ENCODE results near the gene FBLN2.

The FBLN2 gene

GRCh38 chr3:13684350-13684749, 135.4 kb downstream of the FBLN2 start:
- Histone ChIP-seq H3K9me3 (ENCODE audit: control insufficient read depth, low read length) (no peaks in the 10 kb centered on the region), H3K4me1 (ENCODE audit: control insufficient read depth, insufficient read depth, low read length) (no peaks in the 10 kb centered on the region), H3K36me3 (ENCODE audit: control insufficient read depth, insufficient read depth, low read length) (no peaks in the 10 kb centered on the region), H3K4me3 (ENCODE audit: low read length) (no peak overlapping the region), H3K27me3 (ENCODE audit: control insufficient read depth, insufficient read depth, low read length) (no peaks in the 10 kb centered on the region), H3K9ac (ENCODE audit: low read length) (no peak overlapping the region)

GRCh38 chr3:13684854-13685253, 135.9 kb downstream of the FBLN2 start:
- Histone ChIP-seq H3K36me3 (ENCODE audit: control insufficient read depth, insufficient read depth, low read length) (no peaks in the 10 kb centered on the region), H3K4me1 (ENCODE audit: control insufficient read depth, insufficient read depth, low read length) (no peaks in the 10 kb centered on the region), H3K9me3 (ENCODE audit: control insufficient read depth, low read length) (no peaks in the 10 kb centered on the region), H3K4me3 (ENCODE audit: low read length) (no peak overlapping the region), H3K9ac (ENCODE audit: low read length) (no peak overlapping the region), H3K27me3 (ENCODE audit: control insufficient read depth, insufficient read depth, low read length) (no peaks in the 10 kb centered on the region)

- Histone ChIP-seq H3K9me3 (ENCODE audit: control insufficient read depth, low read length) (no peaks in the 10 kb centered on the region), H3K27me3 (ENCODE audit: control insufficient read depth, insufficient read depth, low read length) (no peaks in the 10 kb centered on the region), H3K36me3 (ENCODE audit: control insufficient read depth, insufficient read depth, low read length) (no peaks in the 10 kb centered on the region), H3K4me3 (ENCODE audit: low read length) (no peak overlapping the region), H3K9ac (ENCODE audit: low read length) (no peak overlapping the region), H3K4me1 (ENCODE audit: control insufficient read depth, insufficient read depth, low read length) (no peaks in the 10 kb centered on the region)
Observed at GRCh38 chr3:13685721-13686120, 136.8 kb downstream of the FBLN2 start.

GRCh38 chr3:13686367-13687160, 137.6 kb downstream of the FBLN2 start:
- H3K4me3 ChIP-seq (ENCODE audit: low read length): no peak overlapping the region
- H3K9me3 ChIP-seq (ENCODE audit: control insufficient read depth, low read length): no peaks in the 10 kb centered on the region
- H3K36me3 ChIP-seq (ENCODE audit: control insufficient read depth, insufficient read depth, low read length): no peaks in the 10 kb centered on the region
- no peak overlapping the region for H3K9ac ChIP-seq (ENCODE audit: low read length)
- no peaks in the 10 kb centered on the region for H3K27me3 ChIP-seq (ENCODE audit: control insufficient read depth, insufficient read depth, low read length)
- H3K4me1 ChIP-seq (ENCODE audit: control insufficient read depth, insufficient read depth, low read length): no peaks in the 10 kb centered on the region

- H3K4me1 ChIP-seq (ENCODE audit: control insufficient read depth, insufficient read depth, low read length): no peaks in the 10 kb centered on the region
- no peaks in the 10 kb centered on the region for H3K9me3 ChIP-seq (ENCODE audit: control insufficient read depth, low read length)
- no peaks in the 10 kb centered on the region for H3K27me3 ChIP-seq (ENCODE audit: control insufficient read depth, insufficient read depth, low read length)
- no peak overlapping the region for H3K9ac ChIP-seq (ENCODE audit: low read length)
- H3K36me3 ChIP-seq (ENCODE audit: control insufficient read depth, insufficient read depth, low read length): no peaks in the 10 kb centered on the region
- H3K4me3 ChIP-seq (ENCODE audit: low read length): no peak overlapping the region
Observed at GRCh38 chr3:13687517-13687943, 138.6 kb downstream of the FBLN2 start.
